Measurements from ENCODE around the gene LNP1. TPM values are rescaled to one million over a fixed set of nuclear protein-coding genes. Genes with fewer than 3 reads are reported as not detected.

Gene LNP1
- total and polyA plus RNA-seq, 10 of the 15 experiments (the other 5 are each of a cell fraction or from before 2014, with no cell fraction given) = 2.1 to 4.2 (median 2.7) TPM

GRCh38 chr3:100402891-100403290, 1.6 kb downstream of the LNP1 start:
- in situ Hi-C loops (cut with MboI) = no loop called here
- peaks cover 8% of the 10 kb centered on the region; the same call in 2 of the 3 replicates for H3K9me3 ChIP-seq (replicated peaks; ENCODE audit: control insufficient read depth, insufficient read depth, low read length)
- H3K9ac ChIP-seq (ENCODE audit: control insufficient read depth, insufficient read depth, low read length) = peak overlapping the region; percentile 81; the same call in 1 of the 2 replicates
- BruUV-seq (replicated peaks) = no TSS peak
- H3K36me3 ChIP-seq (ENCODE audit: control insufficient read depth in 2 of 2, insufficient read depth in 2 of 2, low read length in 1 of 2) = no peaks in the 10 kb centered on the region; a peak in 1 of 4 replicates
- FAIRE-seq (no peak), DNase-seq (ENCODE audit: low read depth, low spot score) (no peak), ATAC-seq (no peak)
- no peak for TF ChIP-seq IRF5 (IDR thresholded peaks at IDR 0.05; ENCODE audit: borderline replicate concordance)
- no peak for TF ChIP-seq STAT1 (conservative IDR thresholded peaks at IDR 0.05)
- no peak for TF ChIP-seq CBX3 (IDR thresholded peaks at IDR 0.05; ENCODE audit: borderline replicate concordance, low read depth)
- no peak for TF ChIP-seq CEBPZ (IDR thresholded peaks at IDR 0.05; ENCODE audit: low read depth, low read length)
- TF ChIP-seq E2F4 (IDR thresholded peaks at IDR 0.05; ENCODE audit: low read depth, low read length) = no peak
- no peak for TF ChIP-seq NFXL1 (IDR thresholded peaks at IDR 0.05; ENCODE audit: borderline replicate concordance)
- intact Hi-C loops (cut with micrococcal nuclease; ENCODE audit: unreplicated experiment) = loop anchor here (5.0 kb wide), 1 partner anchor 189 kb away; no protein-coding TSS in a partner anchor
- no peaks in the 10 kb centered on the region for H4K20me1 ChIP-seq (ENCODE audit: control insufficient read depth, insufficient read depth)
- RAD21 ChIA-PET (ENCODE audit: unreplicated experiment) = interaction anchor here (0.7 to 1.6 kb wide), 5 partner anchors 12 to 334 kb away, joined by 3 to 6 read pairs (median 4); no protein-coding TSS in a partner anchor
- peaks cover 67% of the 10 kb centered on the region for H3K79me2 ChIP-seq (ENCODE audit: control insufficient read depth, insufficient read depth, low read length)
- H3K27me3 ChIP-seq (replicated peaks in 1 of 2; ENCODE audit: control insufficient read depth in 2 of 2, insufficient read depth in 2 of 2, low read length in 1 of 2) = no peaks in the 10 kb centered on the region
- peak overlapping the region; percentile 73 for H3K4me3 ChIP-seq
- H3K4me1 ChIP-seq (ENCODE audit: control insufficient read depth, insufficient read depth, low read length) = no peaks in the 10 kb centered on the region
- CTCF ChIA-PET = interaction anchor here (0.9 to 1.9 kb wide), 7 partner anchors 11 to 188 kb away, joined by 3 to 6 read pairs (median 4); no protein-coding TSS in a partner anchor
- WGBS (ENCODE audit: insufficient coverage, insufficient replicate concordance, low lambda C conversion rate, missing lambda C conversion rate) = 50% methylated on average over 2 of the region's 2 CpGs
- H2AFZ ChIP-seq (ENCODE audit: control insufficient read depth, low read depth, low read length) = no peak overlapping the region
- POLR2A ChIA-PET = interaction anchor here (0.7 kb wide), 1 partner anchor 251 kb away, joined by 3 read pairs; no protein-coding TSS in a partner anchor
- peak overlapping the region; percentile 99; the same call in 1 of the 2 replicates for H3K27ac ChIP-seq (ENCODE audit: control insufficient read depth, insufficient read depth)
- SMC1A ChIA-PET (ENCODE audit: uncharacterized antibody, unreplicated experiment) = interaction anchor here (0.9 to 1.9 kb wide), 9 partner anchors 9 to 187 kb away, joined by 3 to 8 read pairs (median 4); no protein-coding TSS in a partner anchor
- peak overlapping the region; percentile 58 for H3K4me2 ChIP-seq (ENCODE audit: control insufficient read depth, insufficient read depth)
